IPS-11a (cell line): ENCODE data around the gene ZNF565.
"Not testable (repeated sequence)": the region's sequence is repeated elsewhere in the genome, so short reads cannot be mapped to it uniquely, and the experiment has no call there.

Experiments used
- H3K4me3 ChIP-seq: one replicate; pipeline ENCODE4 v1.5.1; 2013; ENCODE audit warnings: low read depth, low read length, control low read depth

Gene ZNF565

GRCh38 chr19:36215276-36216123, 1.0 kb upstream of the ZNF565 start:
- peak overlapping the region; percentile 100 for H3K4me3 ChIP-seq

- H3K4me3 ChIP-seq, result no peak overlapping the region
These were observed 1.6 kb downstream of the ZNF565 start for GRCh38 chr19:36212895-36213294.

GRCh38 chr19:36210497-36210896, 4.0 kb downstream of the ZNF565 start:
- no peak overlapping the region for H3K4me3 ChIP-seq

GRCh38 chr19:36209372-36209771, 5.1 kb downstream of the ZNF565 start:
- no peak overlapping the region for H3K4me3 ChIP-seq

GRCh38 chr19:36207605-36208252, 6.7 kb downstream of the ZNF565 start:
- H3K4me3 ChIP-seq, result no peak overlapping the region

- no peak overlapping the region for H3K4me3 ChIP-seq
These were observed 11.2 kb downstream of the ZNF565 start for GRCh38 chr19:36203293-36203692.

- H3K4me3 ChIP-seq, result no peak overlapping the region
These were observed 12.8 kb downstream of the ZNF565 start for GRCh38 chr19:36201684-36202083.

GRCh38 chr19:36198119-36198518, 16.3 kb downstream of the ZNF565 start:
- H3K4me3 ChIP-seq, result no peak overlapping the region

GRCh38 chr19:36196249-36196648, 18.2 kb downstream of the ZNF565 start:
- no peak overlapping the region for H3K4me3 ChIP-seq

- H3K4me3 ChIP-seq, result not testable (repeated sequence)
These were observed 27.7 kb downstream of the ZNF565 start for GRCh38 chr19:36186722-36187121.

GRCh38 chr19:36183245-36183628, 31.2 kb downstream of the ZNF565 start:
- H3K4me3 ChIP-seq, result no peak overlapping the region

- no peak overlapping the region for H3K4me3 ChIP-seq
These were observed 31.7 kb downstream of the ZNF565 start for GRCh38 chr19:36182612-36183244.

- not testable (repeated sequence) for H3K4me3 ChIP-seq
These were observed 35.4 kb downstream of the ZNF565 start for GRCh38 chr19:36179077-36179476.

GRCh38 chr19:36173846-36174245, 40.6 kb downstream of the ZNF565 start:
- not testable (repeated sequence) for H3K4me3 ChIP-seq

- H3K4me3 ChIP-seq, result no peak overlapping the region
These were observed 41.6 kb downstream of the ZNF565 start for GRCh38 chr19:36172852-36173251.

- no peak overlapping the region for H3K4me3 ChIP-seq
These were observed 45.2 kb downstream of the ZNF565 start for GRCh38 chr19:36169084-36169760.

GRCh38 chr19:36163813-36164212, 50.7 kb downstream of the ZNF565 start:
- no peak overlapping the region for H3K4me3 ChIP-seq

- no peak overlapping the region for H3K4me3 ChIP-seq
These were observed 53.5 kb downstream of the ZNF565 start for GRCh38 chr19:36160821-36161596.

GRCh38 chr19:36153126-36153525, 61.3 kb downstream of the ZNF565 start:
- no peak overlapping the region for H3K4me3 ChIP-seq

GRCh38 chr19:36152352-36153091, 61.9 kb downstream of the ZNF565 start, which contains the start of gene COX7A1:
Gene COX7A1 (minus strand): TSS chr19:36152447. CDS start chr19:36152407, 40 bp downstream.
- H3K4me3 ChIP-seq, result peak within 1 kb of the TSS; percentile 28
